ENCODE results near the gene SP2. TPM values are rescaled to one million over a fixed set of nuclear protein-coding genes. Genes with fewer than 3 reads are reported as not detected.

Gene SP2
- total and polyA plus RNA-seq, 2 of the 13 experiments (the other 11 are each of a cell fraction or from before 2014, with no cell fraction given): 1.4 to 4.8 TPM

DNA sequence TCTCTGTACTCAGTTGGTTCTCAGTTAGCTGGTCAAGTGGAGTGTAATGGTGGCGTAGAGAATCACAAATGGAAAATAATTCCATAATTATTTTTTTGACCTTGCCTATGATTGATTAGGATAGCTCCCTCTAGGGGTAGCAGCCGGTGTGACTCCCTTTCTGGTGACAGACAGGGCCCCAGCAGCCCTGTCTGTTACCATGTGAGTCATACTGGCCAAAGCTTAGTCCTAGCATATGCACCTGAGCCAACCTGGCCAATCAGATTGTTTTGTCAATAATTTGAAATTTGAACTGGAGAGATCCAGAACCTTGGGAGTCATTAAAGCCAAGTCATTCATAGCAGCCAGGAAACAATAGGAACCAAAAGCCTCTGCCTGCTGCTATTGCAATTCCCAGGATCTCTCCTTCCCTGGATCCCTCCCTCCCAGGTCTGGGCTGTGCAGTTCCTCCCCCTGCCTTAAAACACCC lies 50.9 kb downstream of the SP2 start (continued):
- TF ChIP-seq, protein P1, sequence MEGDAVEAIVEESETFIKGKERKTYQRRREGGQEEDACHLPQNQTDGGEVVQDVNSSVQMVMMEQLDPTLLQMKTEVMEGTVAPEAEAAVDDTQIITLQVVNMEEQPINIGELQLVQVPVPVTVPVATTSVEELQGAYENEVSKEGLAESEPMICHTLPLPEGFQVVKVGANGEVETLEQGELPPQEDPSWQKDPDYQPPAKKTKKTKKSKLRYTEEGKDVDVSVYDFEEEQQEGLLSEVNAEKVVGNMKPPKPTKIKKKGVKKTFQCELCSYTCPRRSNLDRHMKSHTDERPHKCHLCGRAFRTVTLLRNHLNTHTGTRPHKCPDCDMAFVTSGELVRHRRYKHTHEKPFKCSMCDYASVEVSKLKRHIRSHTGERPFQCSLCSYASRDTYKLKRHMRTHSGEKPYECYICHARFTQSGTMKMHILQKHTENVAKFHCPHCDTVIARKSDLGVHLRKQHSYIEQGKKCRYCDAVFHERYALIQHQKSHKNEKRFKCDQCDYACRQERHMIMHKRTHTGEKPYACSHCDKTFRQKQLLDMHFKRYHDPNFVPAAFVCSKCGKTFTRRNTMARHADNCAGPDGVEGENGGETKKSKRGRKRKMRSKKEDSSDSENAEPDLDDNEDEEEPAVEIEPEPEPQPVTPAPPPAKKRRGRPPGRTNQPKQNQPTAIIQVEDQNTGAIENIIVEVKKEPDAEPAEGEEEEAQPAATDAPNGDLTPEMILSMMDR (CRISPR knock-in tag; IDR thresholded peaks at IDR 0.05): peak; percentile 82
- peak; percentile 54; the same call in 1 of the 2 replicates for TF ChIP-seq ZFX (CRISPR knock-in tag; IDR thresholded peaks at IDR 0.05; ENCODE audit: low read depth)
- TF ChIP-seq, protein P2, sequence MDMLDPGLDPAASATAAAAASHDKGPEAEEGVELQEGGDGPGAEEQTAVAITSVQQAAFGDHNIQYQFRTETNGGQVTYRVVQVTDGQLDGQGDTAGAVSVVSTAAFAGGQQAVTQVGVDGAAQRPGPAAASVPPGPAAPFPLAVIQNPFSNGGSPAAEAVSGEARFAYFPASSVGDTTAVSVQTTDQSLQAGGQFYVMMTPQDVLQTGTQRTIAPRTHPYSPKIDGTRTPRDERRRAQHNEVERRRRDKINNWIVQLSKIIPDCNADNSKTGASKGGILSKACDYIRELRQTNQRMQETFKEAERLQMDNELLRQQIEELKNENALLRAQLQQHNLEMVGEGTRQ (IDR thresholded peaks at IDR 0.05; ENCODE audit: low read depth, low read length): peak; percentile 70
- TF ChIP-seq, protein P2 (CRISPR knock-in tag; IDR thresholded peaks at IDR 0.05; ENCODE audit: borderline replicate concordance): peak; percentile 67; the same call in 1 of the 2 replicates
- TF ChIP-seq ARID2 (CRISPR knock-in tag; IDR thresholded peaks at IDR 0.05; ENCODE audit: borderline replicate concordance): 0 out of 2 replicates have a peak, but pooled peaks have one; percentile 66
- TF ChIP-seq ZFP41 (CRISPR knock-in tag; IDR thresholded peaks at IDR 0.05; ENCODE audit: borderline replicate concordance): no peak
- TF ChIP-seq, protein P3, sequence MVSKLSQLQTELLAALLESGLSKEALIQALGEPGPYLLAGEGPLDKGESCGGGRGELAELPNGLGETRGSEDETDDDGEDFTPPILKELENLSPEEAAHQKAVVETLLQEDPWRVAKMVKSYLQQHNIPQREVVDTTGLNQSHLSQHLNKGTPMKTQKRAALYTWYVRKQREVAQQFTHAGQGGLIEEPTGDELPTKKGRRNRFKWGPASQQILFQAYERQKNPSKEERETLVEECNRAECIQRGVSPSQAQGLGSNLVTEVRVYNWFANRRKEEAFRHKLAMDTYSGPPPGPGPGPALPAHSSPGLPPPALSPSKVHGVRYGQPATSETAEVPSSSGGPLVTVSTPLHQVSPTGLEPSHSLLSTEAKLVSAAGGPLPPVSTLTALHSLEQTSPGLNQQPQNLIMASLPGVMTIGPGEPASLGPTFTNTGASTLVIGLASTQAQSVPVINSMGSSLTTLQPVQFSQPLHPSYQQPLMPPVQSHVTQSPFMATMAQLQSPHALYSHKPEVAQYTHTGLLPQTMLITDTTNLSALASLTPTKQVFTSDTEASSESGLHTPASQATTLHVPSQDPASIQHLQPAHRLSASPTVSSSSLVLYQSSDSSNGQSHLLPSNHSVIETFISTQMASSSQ (IDR thresholded peaks at IDR 0.05; ENCODE audit: low read depth): peak; percentile 27; the same call in 1 of the 2 replicates
- TF ChIP-seq, protein P3 (CRISPR knock-in tag; IDR thresholded peaks at IDR 0.05; ENCODE audit: borderline replicate concordance): no peak
- peak; percentile 87 for TF ChIP-seq NFYB (CRISPR knock-in tag; IDR thresholded peaks at IDR 0.05)
- TF ChIP-seq, protein P4, sequence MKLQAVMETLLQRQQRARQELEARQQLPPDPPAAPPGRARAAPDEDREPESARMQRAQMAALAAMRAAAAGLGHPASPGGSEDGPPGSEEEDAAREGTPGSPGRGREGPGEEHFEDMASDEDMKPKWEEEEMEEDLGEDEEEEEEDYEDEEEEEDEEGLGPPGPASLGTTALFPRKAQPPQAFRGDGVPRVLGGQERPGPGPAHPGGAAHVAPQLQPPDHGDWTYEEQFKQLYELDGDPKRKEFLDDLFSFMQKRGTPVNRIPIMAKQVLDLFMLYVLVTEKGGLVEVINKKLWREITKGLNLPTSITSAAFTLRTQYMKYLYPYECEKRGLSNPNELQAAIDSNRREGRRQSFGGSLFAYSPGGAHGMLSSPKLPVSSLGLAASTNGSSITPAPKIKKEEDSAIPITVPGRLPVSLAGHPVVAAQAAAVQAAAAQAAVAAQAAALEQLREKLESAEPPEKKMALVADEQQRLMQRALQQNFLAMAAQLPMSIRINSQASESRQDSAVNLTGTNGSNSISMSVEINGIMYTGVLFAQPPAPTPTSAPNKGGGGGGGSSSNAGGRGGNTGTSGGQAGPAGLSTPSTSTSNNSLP (IDR thresholded peaks at IDR 0.05; ENCODE audit: low read depth, low read length): peak; percentile 98
- 0 out of 2 replicates have a peak, but pooled peaks have one; percentile 24 for TF ChIP-seq SOX5 (CRISPR knock-in tag; IDR thresholded peaks at IDR 0.05; ENCODE audit: borderline replicate concordance)
- 0 out of 2 replicates have a peak, but pooled peaks have one; percentile 27 for TF ChIP-seq RAD21 (CRISPR knock-in tag; IDR thresholded peaks at IDR 0.05)
- TF ChIP-seq ARNTL (CRISPR knock-in tag; IDR thresholded peaks at IDR 0.05): no peak
- TF ChIP-seq ATF1 (CRISPR knock-in tag; IDR thresholded peaks at IDR 0.05): peak; percentile 37; the same call in 1 of the 2 replicates
- TF ChIP-seq FOSL2 (CRISPR knock-in tag; IDR thresholded peaks at IDR 0.05): peak; percentile 97
- 0 out of 2 replicates have a peak, but pooled peaks have one; percentile 25 for TF ChIP-seq ZBTB20 (CRISPR knock-in tag; IDR thresholded peaks at IDR 0.05; ENCODE audit: borderline replicate concordance, low read depth)

All from HepG2 (cell line).